Bronchial epithelial cell (primary cell): Measurements from ENCODE around the gene MALRD1. TPM values are rescaled to one million over a fixed set of nuclear protein-coding genes. Genes with fewer than 3 reads are reported as not detected.

Source experiments
- DNase-seq: peaks from one replicate; pipeline ENCODE4 v3.0.0-alpha.2; 2010; ENCODE audit warnings: low read depth
- FAIRE-seq: peaks from 2 replicates; lab custom pipeline; 2011; peaks lifted over from hg19 to GRCh38; lab: Jason Lieb, UNC
- H3K27me3 ChIP-seq: 2 replicates; pipeline ENCODE4 v1.5.1; 2011; ENCODE audit warnings: low read length; ENCODE audit not compliant: control insufficient read depth, insufficient read depth
- H3K36me3 ChIP-seq: 2 replicates; pipeline ENCODE4 v1.5.1; 2011; ENCODE audit warnings: low read length; ENCODE audit not compliant: control insufficient read depth, insufficient read depth
- H3K4me3 ChIP-seq: 2 replicates; pipeline ENCODE4 v1.5.1; 2011; ENCODE audit warnings: mild to moderate bottlenecking, low read depth, low read length, control low read depth
- total RNA-seq: library from RNA; depleted of rRNA; stranded (reverse); fragments of >200 nt; gene quantifications from 2 replicates; pipeline ENCODE4 v1.2.1, GENCODE V29; 2014
- TF ChIP-seq, protein P1 (sequence below): IDR thresholded peaks from 2 replicates; pipeline ENCODE4 v1.5.1; 2011; ENCODE audit warnings: mild to moderate bottlenecking, moderate library complexity, low read length, control low read depth, inconsistent platforms; ENCODE audit not compliant: insufficient read depth, severe bottlenecking

Gene MALRD1
- total RNA-seq, 1 donor from 2014 or later = not detected

DNA sequence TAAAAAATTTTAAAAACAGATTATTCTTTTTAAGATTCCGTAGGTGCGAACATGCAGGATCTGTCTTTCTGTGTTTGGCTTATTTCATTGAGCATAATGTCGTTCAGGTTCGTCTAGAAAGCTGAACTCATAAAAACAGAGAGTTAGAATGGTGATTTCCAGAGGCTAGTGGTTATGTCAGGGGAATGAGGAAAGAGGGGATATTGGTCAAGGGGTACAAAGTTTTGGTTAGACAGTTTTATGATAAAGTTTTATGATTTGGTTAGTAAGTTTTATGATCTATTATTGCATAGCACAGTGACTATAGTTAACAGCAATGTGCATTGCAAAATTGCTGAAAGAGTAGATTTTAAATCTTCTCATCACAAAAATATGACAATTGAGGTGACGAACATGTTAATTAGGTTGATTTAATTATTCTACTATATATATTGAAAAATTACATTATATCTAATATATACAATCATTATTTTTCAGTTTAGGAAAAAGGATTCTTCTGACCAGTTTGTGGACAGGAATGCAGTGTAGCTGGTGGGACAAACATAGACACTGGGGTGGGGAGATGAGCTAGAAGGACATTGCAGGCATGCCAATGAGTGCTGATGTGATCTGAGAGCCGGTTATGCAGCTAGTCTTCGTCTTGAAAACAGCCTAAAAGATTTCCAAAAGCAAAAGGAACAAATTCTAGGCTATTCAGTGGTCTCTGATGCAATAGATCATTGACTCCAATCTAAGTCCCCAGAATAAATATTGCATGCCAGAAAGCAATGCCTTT is 31.3 kb upstream of the MALRD1 start:
- Histone ChIP-seq H3K4me3 (no peak overlapping the region), H3K36me3 (no peaks in the 10 kb centered on the region), H3K27me3 (no peaks in the 10 kb centered on the region)
- DNase-seq (no peak), FAIRE-seq (no peak)
- TF ChIP-seq, protein P1, sequence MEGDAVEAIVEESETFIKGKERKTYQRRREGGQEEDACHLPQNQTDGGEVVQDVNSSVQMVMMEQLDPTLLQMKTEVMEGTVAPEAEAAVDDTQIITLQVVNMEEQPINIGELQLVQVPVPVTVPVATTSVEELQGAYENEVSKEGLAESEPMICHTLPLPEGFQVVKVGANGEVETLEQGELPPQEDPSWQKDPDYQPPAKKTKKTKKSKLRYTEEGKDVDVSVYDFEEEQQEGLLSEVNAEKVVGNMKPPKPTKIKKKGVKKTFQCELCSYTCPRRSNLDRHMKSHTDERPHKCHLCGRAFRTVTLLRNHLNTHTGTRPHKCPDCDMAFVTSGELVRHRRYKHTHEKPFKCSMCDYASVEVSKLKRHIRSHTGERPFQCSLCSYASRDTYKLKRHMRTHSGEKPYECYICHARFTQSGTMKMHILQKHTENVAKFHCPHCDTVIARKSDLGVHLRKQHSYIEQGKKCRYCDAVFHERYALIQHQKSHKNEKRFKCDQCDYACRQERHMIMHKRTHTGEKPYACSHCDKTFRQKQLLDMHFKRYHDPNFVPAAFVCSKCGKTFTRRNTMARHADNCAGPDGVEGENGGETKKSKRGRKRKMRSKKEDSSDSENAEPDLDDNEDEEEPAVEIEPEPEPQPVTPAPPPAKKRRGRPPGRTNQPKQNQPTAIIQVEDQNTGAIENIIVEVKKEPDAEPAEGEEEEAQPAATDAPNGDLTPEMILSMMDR = no peak

DNA sequence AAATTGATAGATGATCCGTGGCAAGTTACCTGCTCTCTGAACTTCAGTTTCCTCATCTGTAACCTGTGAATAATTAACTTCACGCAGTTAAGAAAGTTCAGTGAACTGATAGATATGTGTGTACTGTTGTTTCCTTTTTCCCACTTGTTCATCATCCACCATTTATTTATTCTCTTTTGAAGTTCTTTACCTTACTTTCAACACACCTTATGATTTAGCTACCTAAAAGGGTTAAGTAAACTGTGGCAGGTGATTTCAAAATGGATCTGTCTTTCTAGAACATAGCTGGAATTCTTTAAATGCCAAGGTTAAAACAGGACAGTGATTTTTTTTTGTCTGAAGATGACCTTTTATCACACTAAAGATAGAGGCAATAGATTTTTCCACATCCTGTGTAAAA is 27.4 kb upstream of the MALRD1 start:
- Histone ChIP-seq H3K4me3 (no peak overlapping the region), H3K36me3 (no peaks in the 10 kb centered on the region), H3K27me3 (no peaks in the 10 kb centered on the region)
- TF ChIP-seq, protein P1 = no peak
- DNase-seq (no peak), FAIRE-seq (no peak)

DNA sequence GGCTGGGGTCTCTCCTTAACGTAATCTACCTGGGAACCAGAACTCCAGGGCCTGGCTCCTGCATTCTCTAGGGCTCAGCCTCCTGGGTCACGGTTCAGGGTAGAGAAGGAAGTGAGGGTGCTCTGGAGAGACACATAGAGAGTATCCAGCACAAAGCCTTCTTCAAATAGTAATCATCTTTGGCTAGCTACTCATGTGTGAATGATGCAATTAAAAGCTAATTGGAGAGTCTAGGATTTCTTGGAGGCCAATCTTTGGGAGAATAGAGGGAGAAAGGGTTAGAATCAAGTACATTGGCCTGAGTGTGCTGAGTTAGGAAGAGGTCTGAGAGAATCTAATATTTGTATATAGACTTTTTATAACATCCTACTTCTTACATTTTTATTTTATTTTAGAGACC is 24.0 kb upstream of the MALRD1 start:
- TF ChIP-seq, protein P1 = no peak
- H3K27me3 ChIP-seq = no peaks in the 10 kb centered on the region
- no peak overlapping the region for H3K4me3 ChIP-seq
- no peaks in the 10 kb centered on the region for H3K36me3 ChIP-seq
- no peak for FAIRE-seq
- no peak for DNase-seq

DNA sequence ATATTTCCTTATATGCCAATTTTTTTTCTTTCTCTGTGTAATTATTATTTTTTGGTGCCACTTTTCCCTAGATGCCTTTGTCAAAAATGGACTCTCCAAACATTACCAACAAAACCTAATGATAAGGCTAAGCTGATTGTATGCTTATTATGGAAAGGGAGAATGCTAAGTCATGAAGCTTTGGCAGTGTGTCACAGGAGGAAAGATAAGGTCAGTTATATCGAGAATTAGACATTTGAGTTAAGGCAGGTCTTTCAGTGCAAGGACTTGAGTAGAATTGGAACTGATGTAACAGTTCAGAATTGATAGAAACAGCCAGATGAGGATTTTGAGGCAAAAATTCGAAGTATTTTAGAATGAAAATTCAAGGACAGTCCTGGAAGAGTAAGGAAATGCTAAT is 16.8 kb upstream of the MALRD1 start:
- DNase-seq (no peak), FAIRE-seq (no peak)
- H3K36me3 ChIP-seq = no peaks in the 10 kb centered on the region
- TF ChIP-seq, protein P1 = no peak
- H3K27me3 ChIP-seq = no peaks in the 10 kb centered on the region
- H3K4me3 ChIP-seq = no peak overlapping the region

DNA sequence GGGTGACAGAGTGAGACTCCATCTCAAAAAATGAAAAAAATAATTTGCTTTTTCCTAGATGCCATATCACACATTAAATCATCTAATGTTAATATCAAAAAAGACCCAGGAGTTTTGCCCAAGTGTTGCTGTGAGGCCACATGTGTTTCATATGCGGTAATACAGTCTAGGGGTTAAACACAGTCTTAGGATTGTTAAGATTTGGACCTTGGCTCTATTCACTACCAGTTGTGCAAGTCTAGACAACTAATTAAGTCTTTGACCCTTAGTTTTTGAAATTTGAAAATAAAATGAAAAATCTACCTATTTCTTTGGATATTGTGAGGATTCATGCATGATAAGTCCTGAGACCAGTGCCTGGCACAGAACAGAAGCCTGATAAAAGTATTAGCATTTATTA is 14.9 kb upstream of the MALRD1 start:
- no peaks in the 10 kb centered on the region for H3K36me3 ChIP-seq
- no peak for FAIRE-seq

More for the DNA sequence above, 14.9 kb upstream of the MALRD1 start:
- TF ChIP-seq, protein P1 = no peak
- Histone ChIP-seq H3K4me3 (no peak overlapping the region), H3K27me3 (no peaks in the 10 kb centered on the region)
- no peak for DNase-seq
